ACHN (cell line): Measurements from ENCODE around the gene NMBR.
A peak's percentile ranks its signal among the peaks of the same experiment; 100 is the strongest.
"Not testable (repeated sequence)": the region's sequence is repeated elsewhere in the genome, so short reads cannot be mapped to it uniquely, and the experiment has no call there.

ENCODE experiments used
- DNase-seq: peaks from one replicate; pipeline ENCODE4 v3.0.0-alpha.2; 2015
- in situ Hi-C: cut with HindIII; loops from 2 replicates; pipeline ENCODE4 v1.10.0; 2017; ENCODE audit warnings: low sequenced_read_pairs, low pct_ligation_motif_present, low pct_unique_long_range_greater_than_20kb

NMBR gene

DNA sequence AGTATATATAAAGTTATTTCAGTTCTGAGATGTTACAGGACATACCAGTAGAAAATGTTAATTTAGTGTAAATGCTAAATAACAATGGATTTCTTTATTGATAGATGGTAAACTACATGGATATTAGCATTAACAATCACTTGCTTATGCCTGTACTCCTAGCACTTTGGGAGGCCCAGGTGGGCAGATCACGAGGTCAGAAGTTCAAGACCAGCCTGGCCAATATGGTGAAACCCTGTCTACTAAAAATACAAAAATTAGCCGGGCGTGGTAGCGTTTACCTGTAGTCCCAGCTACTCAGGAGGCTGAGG lies 9.8 kb upstream of the NMBR start:
- in situ Hi-C loops, DNase-seq: not testable (repeated sequence)

DNA sequence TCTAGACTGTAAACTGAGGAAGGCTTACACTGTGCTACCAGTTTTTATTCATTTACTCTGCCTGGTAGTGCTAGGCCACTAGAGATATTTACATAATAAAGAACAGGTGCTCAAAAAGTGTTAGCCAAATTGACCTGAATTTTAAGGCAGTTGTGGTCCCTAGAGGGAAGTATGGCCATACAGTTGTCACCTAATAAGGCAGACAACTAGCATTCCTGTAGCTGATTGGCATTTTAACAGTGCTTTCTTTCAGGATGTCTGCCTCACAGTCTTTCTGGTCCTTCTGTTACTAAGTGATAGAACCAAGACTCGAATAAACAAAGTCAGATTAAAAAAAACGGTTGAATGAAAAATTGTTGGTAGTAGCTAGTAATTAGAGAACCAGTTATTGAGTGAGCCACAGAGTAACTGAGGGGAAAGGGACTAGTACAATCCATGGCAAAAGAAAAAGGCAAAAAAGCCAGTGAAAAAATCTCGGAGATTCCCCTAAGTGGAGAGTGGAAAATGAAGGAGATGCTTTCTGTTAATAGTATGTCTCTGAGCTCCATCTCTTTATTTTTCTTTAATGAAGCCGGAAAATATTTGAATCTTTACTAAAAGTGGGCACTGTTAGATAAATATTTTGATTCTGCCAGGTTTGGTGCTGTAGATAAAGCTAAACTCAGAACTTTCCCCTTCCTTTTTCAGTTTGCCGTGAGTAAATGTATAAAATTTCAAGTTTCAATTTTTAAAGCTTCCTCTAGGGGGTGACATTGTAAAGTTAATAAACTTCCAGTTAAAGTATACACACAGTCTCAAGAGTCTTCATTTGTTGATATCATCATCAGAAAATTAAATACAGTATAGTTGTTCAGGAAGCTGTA lies 9.2 kb upstream of the NMBR start:
- in situ Hi-C loops, result no loop called here
- peak; percentile 55 for DNase-seq

GRCh38 chr6:142155091-142155490 lies 8.2 kb upstream of the NMBR start:
- in situ Hi-C loops, result no loop called here
- DNase-seq, result no peak

DNA sequence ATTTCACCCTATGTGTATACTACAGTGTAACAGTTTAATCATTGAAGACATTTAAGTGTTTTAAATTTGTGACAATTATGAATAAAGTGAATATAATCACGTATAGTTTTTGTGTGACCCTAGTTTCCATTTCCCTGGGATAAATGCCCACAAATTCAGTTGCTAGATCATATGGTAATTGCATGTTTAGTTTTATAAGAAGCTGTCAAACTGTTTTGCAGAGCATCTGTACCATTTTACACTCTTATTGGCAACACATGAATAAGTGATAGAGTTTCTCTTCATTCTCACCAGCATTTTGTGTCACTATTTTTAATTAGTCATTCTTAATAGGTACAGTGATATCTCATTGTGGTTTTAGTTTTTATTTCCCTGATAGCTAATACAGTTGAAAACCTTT lies 7.4 kb upstream of the NMBR start:
- in situ Hi-C loops, result no loop called here
- no peak for DNase-seq

DNA sequence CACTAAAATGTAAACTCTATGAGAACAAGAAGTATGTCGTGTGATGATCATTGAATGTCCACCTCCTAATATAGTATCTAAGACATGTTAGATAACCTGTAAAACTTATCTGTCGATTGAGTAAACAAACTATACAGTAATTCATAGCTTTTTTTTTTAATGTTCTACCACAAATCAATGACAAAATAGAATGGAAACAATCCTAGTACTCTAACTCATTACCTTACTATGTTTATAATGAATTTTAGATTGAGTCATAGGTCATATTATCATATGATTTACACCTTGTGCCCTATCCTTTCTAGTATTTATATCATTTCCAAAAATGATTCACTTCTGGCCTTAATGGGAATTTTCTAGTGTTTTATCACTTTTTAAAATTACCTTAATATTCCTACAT lies 6.3 kb upstream of the NMBR start:
- in situ Hi-C loops, result no loop called here
- DNase-seq, result no peak

- no peak for DNase-seq
- in situ Hi-C loops, result no loop called here
Observed at GRCh38 chr6:142152746-142153145, 5.8 kb upstream of the NMBR start.

DNA sequence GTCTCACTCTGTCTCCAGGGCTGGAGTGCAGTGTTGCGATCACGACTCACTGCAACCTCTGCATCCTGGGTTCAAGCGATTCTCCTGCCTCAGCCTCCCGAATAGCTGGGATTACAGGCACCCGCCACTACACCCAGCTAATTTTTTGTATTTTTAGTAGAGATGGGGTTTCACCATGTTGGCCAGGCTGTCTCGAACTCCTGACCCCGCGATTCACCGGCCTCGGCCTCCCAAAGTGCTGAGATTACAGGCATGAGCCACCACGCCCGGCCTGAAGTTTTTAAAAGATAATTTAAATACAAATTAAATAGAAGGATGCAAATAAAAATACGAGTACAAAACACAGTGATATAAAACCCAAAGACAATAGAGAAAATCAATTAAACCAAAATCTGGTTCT lies 5.4 kb downstream of the NMBR start:
- in situ Hi-C loops, DNase-seq: not testable (repeated sequence)

DNA sequence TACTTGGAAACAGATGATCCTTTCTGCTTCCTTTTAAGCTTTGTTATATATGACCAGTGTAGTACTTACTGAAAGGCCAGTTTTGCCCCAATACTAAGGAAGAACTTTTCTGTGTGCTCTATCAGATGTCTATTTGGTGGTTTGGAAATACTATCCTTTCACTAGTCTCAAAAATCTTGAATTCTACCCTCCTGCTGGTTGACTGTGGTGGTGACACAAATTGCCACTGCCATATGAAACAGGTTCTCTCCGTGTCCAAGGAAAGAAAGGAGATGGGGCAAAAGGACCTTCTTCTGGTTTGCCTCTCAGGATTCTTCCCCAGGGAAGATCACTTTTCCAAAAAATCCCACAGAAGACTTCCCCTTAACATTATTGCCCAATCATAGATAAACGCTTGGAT lies 8.0 kb downstream of the NMBR start:
- no peak for DNase-seq
- in situ Hi-C loops, result no loop called here

GRCh38 chr6:142132625-142133024 lies 14.3 kb downstream of the NMBR start, which contains the start of gene GJE1:
GJE1 (plus strand) TSS chr6:142132925; CDS start chr6:142133159, 234 bp downstream.
- in situ Hi-C loops, result no loop called here
- no peak for DNase-seq

- in situ Hi-C loops, result no loop called here
- DNase-seq, result no peak
Observed at GRCh38 chr6:142130814-142131213, 16.1 kb downstream of the NMBR start.

GRCh38 chr6:142121342-142121741 lies 25.6 kb downstream of the NMBR start:
- in situ Hi-C loops, result no loop called here
- DNase-seq, result no peak

GRCh38 chr6:142118925-142119324 lies 28.0 kb downstream of the NMBR start:
- in situ Hi-C loops, result no loop called here
- no peak for DNase-seq

- in situ Hi-C loops, result no loop called here
- DNase-seq, result no peak
Observed at GRCh38 chr6:142118328-142118727, 28.6 kb downstream of the NMBR start.

DNA sequence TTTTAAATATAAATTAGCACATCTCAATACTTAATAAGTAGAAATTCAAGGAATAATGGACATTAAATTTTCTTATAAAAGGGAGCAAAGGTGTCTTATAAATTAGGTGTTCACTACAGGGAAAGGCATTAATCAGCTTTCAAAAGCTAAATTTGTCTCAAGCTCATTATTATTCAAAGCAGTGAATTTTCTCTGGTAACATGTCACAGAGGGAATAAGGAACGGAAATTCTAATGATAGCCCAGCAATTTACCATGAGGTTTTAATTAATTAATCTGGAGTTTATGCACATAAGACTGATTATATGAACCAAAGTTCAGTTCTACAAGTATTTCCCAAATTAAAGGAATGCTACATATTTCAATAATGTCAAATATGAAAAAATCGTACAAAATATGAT lies 29.6 kb downstream of the NMBR start:
- in situ Hi-C loops, result no loop called here
- DNase-seq, result no peak

DNA sequence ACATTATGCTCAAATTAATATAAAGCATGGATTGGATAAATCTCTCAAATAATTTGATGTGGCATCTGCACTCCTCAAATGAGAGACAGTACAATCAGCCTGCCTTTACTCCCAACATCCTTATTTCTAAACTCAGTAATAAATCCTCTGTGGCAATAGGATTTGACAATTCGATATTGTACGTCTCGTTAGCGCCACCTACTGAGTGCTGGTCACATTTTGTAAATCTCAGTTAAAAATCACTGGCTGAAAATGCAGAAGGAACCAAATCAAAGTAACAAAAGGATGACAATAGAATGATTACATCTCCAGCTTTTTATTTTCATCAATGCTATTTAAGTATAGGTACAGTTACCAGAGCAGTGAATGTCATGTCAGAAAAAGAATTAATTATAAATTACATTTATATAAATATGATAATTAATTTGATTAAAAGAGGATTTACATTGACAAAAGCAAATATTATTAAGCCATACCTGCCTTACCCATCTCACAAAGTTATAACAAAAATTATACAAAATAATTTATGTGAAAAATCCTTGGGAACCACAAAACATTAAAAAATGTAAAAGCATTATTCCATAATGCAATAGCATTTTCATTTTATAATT lies 34.4 kb downstream of the NMBR start:
- peak; percentile 73 for DNase-seq
- in situ Hi-C loops, result no loop called here

DNA sequence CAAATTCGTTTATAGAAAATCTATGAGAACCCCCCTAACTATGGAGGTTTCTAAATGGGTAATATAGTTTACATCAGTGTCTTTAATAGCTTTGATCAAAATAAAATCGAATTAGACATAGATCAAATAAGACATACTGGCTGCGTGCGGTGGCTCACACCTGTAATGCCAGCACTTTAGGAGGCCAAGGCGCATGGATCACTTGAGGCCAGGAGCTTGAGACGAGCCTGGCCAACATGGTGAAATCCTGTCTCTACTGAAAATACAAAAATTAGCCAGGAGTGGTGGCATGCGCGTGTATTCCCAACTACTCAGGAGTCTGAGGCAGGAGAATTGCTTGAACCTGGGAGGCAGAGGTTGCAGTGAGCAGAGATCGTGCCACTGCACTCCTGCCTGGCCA lies 36.1 kb downstream of the NMBR start:
- DNase-seq, in situ Hi-C loops: not testable (repeated sequence)

GRCh38 chr6:142104820-142105219 lies 42.1 kb downstream of the NMBR start:
- DNase-seq, in situ Hi-C loops: not testable (repeated sequence)

DNA sequence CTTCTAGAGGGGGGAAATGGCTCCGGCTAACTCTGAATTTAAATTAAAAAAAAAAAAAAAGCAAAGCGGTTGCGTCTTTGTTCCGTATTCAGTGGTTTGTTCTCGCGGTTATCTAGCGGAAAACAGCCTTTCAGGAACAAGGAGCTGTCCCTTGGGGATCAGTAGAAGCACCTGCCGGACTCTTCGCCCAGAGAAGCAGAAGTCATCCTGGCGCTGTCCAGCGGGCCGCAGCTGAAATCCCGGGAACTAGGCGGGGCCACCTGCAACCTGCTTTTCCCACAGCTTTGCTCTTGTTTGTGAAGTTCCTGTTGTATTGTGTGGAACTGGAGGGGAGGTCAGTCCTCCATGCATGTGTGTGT lies 58.1 kb downstream of the NMBR start:
- DNase-seq, result peak; percentile 64
- in situ Hi-C loops, result no loop called here

GRCh38 chr6:142087950-142088857 lies 58.7 kb downstream of the NMBR start:
- no peak for DNase-seq
- in situ Hi-C loops, result no loop called here
